ENCODE results near the gene WASL. TPM values are rescaled to one million over a fixed set of nuclear protein-coding genes. Genes with fewer than 3 reads are reported as not detected.
"Not testable (repeated sequence)": the region's sequence is repeated elsewhere in the genome, so short reads cannot be mapped to it uniquely, and the experiment has no call there.

The WASL gene
- total RNA-seq, 4 donors from 2014 or later, result 36.0 to 51.5 (median 38.5) TPM

GRCh38 chr7:123744416-123744815 is 4.4 kb downstream of the WASL start:
- WGBS, result 93% methylated on average over 1 of the region's 1 CpG
- Histone ChIP-seq H3K27ac (replicated peaks in 1 of 4) (no peak overlapping the region), H3K4me3 (no peak overlapping the region), H3K27me3 (no peaks in the 10 kb centered on the region), H3K9me3 (no peaks in the 10 kb centered on the region), H3K4me1 (peaks cover 47 to 71% (median 63%) of the 10 kb centered on the region in 4 donors), H3K36me3 (no peaks in the 10 kb centered on the region)
- no peak for TF ChIP-seq POLR2A (IDR thresholded peaks at IDR 0.05; ENCODE audit: low read depth)
- TF ChIP-seq POLR2AphosphoS5 (IDR thresholded peaks at IDR 0.05), result no peak
- TF ChIP-seq CTCF (IDR thresholded peaks at IDR 0.05), result no peak
- no peak for TF ChIP-seq EP300 (IDR thresholded peaks at IDR 0.05)
- intact Hi-C loops (cut with DNase I), result no loop called here
- no peak for DNase-seq (ENCODE audit: extremely low spot score)

- intact Hi-C loops (cut with DNase I), result no loop called here
Observed at GRCh38 chr7:123741940-123742339, 6.9 kb downstream of the WASL start.

GRCh38 chr7:123738808-123739207 is 10.0 kb downstream of the WASL start:
- no peak overlapping the region for H3K27ac ChIP-seq (replicated peaks in 1 of 4)
- 97% methylated on average over 2 of the region's 2 CpGs for WGBS
- H3K4me1 ChIP-seq, result peaks cover 15 to 34% (median 29%) of the 10 kb centered on the region in 4 donors
- no peaks in the 10 kb centered on the region for H3K27me3 ChIP-seq
- intact Hi-C loops (cut with DNase I), result no loop called here
- TF ChIP-seq POLR2A (IDR thresholded peaks at IDR 0.05; ENCODE audit: low read depth), result no peak
- no peak for TF ChIP-seq POLR2AphosphoS5 (IDR thresholded peaks at IDR 0.05)
- TF ChIP-seq CTCF (IDR thresholded peaks at IDR 0.05), result no peak
- no peak for TF ChIP-seq EP300 (IDR thresholded peaks at IDR 0.05)
- peaks cover 0 to 7% (median 0%) of the 10 kb centered on the region in 4 donors for H3K9me3 ChIP-seq
- DNase-seq (ENCODE audit: extremely low spot score), result no peak
- H3K36me3 ChIP-seq, result no peaks in the 10 kb centered on the region
- no peak overlapping the region for H3K4me3 ChIP-seq

More at GRCh38 chr7:123741940-123742339, 6.9 kb downstream of the WASL start:
- Histone ChIP-seq H3K4me1 (peaks cover 44 to 64% (median 61%) of the 10 kb centered on the region in 4 donors), H3K36me3 (no peaks in the 10 kb centered on the region), H3K27ac (replicated peaks in 1 of 4) (no peak overlapping the region), H3K4me3 (no peak overlapping the region), H3K27me3 (no peaks in the 10 kb centered on the region), H3K9me3 (no peaks in the 10 kb centered on the region)
- TF ChIP-seq CTCF (IDR thresholded peaks at IDR 0.05) (no peak), EP300 (IDR thresholded peaks at IDR 0.05) (no peak), POLR2A (IDR thresholded peaks at IDR 0.05; ENCODE audit: low read depth) (no peak), POLR2AphosphoS5 (IDR thresholded peaks at IDR 0.05) (no peak)
- no peak for DNase-seq (ENCODE audit: extremely low spot score)

GRCh38 chr7:123738356-123738755 is 10.4 kb downstream of the WASL start:
- Histone ChIP-seq H3K27ac (replicated peaks in 1 of 4) (no peak overlapping the region), H3K9me3 (peaks cover 0 to 7% (median 0%) of the 10 kb centered on the region in 4 donors), H3K4me1 (peaks cover 11 to 30% (median 25%) of the 10 kb centered on the region in 4 donors), H3K4me3 (no peak overlapping the region), H3K36me3 (no peaks in the 10 kb centered on the region), H3K27me3 (no peaks in the 10 kb centered on the region)
- intact Hi-C loops (cut with DNase I), result no loop called here
- WGBS, result 76% methylated on average over 3 of the region's 3 CpGs
- DNase-seq (ENCODE audit: extremely low spot score), result no peak
- no peak for TF ChIP-seq POLR2A (IDR thresholded peaks at IDR 0.05; ENCODE audit: low read depth)
- no peak for TF ChIP-seq CTCF (IDR thresholded peaks at IDR 0.05)
- no peak for TF ChIP-seq POLR2AphosphoS5 (IDR thresholded peaks at IDR 0.05)
- no peak for TF ChIP-seq EP300 (IDR thresholded peaks at IDR 0.05)

- H3K36me3 ChIP-seq; H3K9me3 ChIP-seq; H3K27ac ChIP-seq (replicated peaks in 1 of 4); H3K27me3 ChIP-seq; DNase-seq (ENCODE audit: extremely low spot score); H3K4me3 ChIP-seq; intact Hi-C loops (cut with DNase I): not testable (repeated sequence)
- peaks cover 5 to 19% (median 14%) of the 10 kb centered on the region in 4 donors for H3K4me1 ChIP-seq
- WGBS, result 97% methylated on average over 10 of the region's 10 CpGs
Observed at GRCh38 chr7:123737168-123737674, 11.6 kb downstream of the WASL start.
